SU-DHL-6 (cell line): Measurements from ENCODE around the gene LTBP2.

Experiments used
- EZH2phosphoT487 ChIP-seq: fragments of 200-600 bp; sonication (generic), shearing (Covaris generic); conservative IDR thresholded peaks from 2 replicates; pipeline ENCODE4 v1.6.1; 2018; ENCODE audit warnings: mild to moderate bottlenecking, antibody characterized with exemption, low read length, moderate library complexity, mixed read lengths
- TF ChIP-seq, protein P1 (sequence below): fragments of 200-600 bp; sonication (generic); IDR thresholded peaks from one replicate; pipeline ENCODE4 v1.5.1; 2017; ENCODE audit warnings: antibody characterized with exemption, mild to moderate bottlenecking, low read length, moderate library complexity; ENCODE audit not compliant: insufficient read depth, poor library complexity, severe bottlenecking

DNA sequence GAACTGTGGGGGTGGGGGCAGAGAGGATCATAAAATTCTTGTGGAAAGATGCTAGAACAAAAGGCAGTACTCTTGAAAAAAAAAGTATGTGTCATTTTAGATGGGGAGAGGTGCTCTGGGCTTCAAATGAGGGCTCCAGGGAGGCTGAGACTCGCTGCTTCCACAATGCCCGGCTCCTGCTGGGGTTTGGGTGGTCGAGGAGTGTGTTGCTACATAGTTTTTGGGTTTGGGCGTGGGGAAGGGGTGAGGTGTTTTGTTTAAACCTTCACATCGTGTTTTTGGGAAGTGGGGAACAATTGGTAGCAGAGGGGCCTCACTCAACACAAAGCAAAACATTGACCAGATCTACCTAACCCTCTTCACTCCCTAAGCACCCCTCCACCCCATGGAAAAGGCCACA lies 110.3 kb downstream of the LTBP2 start:
- TF ChIP-seq, protein P1, sequence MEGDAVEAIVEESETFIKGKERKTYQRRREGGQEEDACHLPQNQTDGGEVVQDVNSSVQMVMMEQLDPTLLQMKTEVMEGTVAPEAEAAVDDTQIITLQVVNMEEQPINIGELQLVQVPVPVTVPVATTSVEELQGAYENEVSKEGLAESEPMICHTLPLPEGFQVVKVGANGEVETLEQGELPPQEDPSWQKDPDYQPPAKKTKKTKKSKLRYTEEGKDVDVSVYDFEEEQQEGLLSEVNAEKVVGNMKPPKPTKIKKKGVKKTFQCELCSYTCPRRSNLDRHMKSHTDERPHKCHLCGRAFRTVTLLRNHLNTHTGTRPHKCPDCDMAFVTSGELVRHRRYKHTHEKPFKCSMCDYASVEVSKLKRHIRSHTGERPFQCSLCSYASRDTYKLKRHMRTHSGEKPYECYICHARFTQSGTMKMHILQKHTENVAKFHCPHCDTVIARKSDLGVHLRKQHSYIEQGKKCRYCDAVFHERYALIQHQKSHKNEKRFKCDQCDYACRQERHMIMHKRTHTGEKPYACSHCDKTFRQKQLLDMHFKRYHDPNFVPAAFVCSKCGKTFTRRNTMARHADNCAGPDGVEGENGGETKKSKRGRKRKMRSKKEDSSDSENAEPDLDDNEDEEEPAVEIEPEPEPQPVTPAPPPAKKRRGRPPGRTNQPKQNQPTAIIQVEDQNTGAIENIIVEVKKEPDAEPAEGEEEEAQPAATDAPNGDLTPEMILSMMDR: no peak
- TF ChIP-seq EZH2phosphoT487: no peak
